H9 (cell line): ENCODE data around the gene MOSMO. TPM values are rescaled to one million over a fixed set of nuclear protein-coding genes. Genes with fewer than 3 reads are reported as not detected.

Experiments used
- DNase-seq: peaks from one replicate; pipeline ENCODE4 v3.0.0-alpha.2; 2017
- H2AFZ ChIP-seq: one replicate; pipeline ENCODE4 v1.6.1; 2013; ENCODE audit warnings: mild to moderate bottlenecking, low read length, control low read depth, moderate library complexity
- H2AK5ac ChIP-seq: 2 replicates; pipeline ENCODE4 v1.6.1; 2013; ENCODE audit warnings: low read length, control low read depth, mixed read lengths; ENCODE audit not compliant: insufficient read length
- H2BK120ac ChIP-seq: one replicate; pipeline ENCODE4 v1.6.1; 2013; ENCODE audit warnings: low read depth, mild to moderate bottlenecking, low read length, control low read depth, inconsistent platforms; ENCODE audit not compliant: poor library complexity, severe bottlenecking
- H2BK12ac ChIP-seq: 2 replicates; pipeline ENCODE4 v1.6.1; 2013; ENCODE audit warnings: low read length, control low read depth, mixed read lengths, low read depth; ENCODE audit not compliant: insufficient read length
- H2BK15ac ChIP-seq: 2 replicates; pipeline ENCODE4 v1.6.1; 2013; ENCODE audit warnings: low read depth, low read length, control low read depth
- H2BK20ac ChIP-seq: one replicate; pipeline ENCODE4 v1.6.1; 2013; ENCODE audit warnings: low read depth, mild to moderate bottlenecking, low read length, control low read depth, inconsistent platforms; ENCODE audit not compliant: poor library complexity, severe bottlenecking
- H2BK5ac ChIP-seq: 2 replicates; pipeline ENCODE4 v1.6.1; 2013; ENCODE audit warnings: low read length, control low read depth, mixed read lengths; ENCODE audit not compliant: insufficient read length
- H3K14ac ChIP-seq: 2 replicates; pipeline ENCODE4 v1.6.1; 2013; ENCODE audit warnings: low read length, control low read depth; ENCODE audit not compliant: insufficient read depth
- H3K18ac ChIP-seq: 2 replicates; pipeline ENCODE4 v1.6.1; 2013; ENCODE audit warnings: low read depth, mild to moderate bottlenecking, mixed read lengths, low read length, control low read depth; ENCODE audit not compliant: insufficient read length
- H3K23ac ChIP-seq: 2 replicates; pipeline ENCODE4 v1.6.1; 2013; ENCODE audit warnings: low read length, control low read depth, mixed read lengths, low read depth; ENCODE audit not compliant: insufficient read length
- H3K23me2 ChIP-seq: 2 replicates; pipeline ENCODE4 v1.6.1; 2013; ENCODE audit warnings: low read depth, mild to moderate bottlenecking, mixed read lengths, low read length, control low read depth; ENCODE audit not compliant: insufficient read length, poor library complexity, severe bottlenecking
- H3K27ac ChIP-seq: 2 replicates; pipeline ENCODE4 v1.5.1; 2013; ENCODE audit warnings: low read length, control low read depth, mixed read lengths, low read depth; ENCODE audit not compliant: insufficient read length
- H3K27me3 ChIP-seq: 2 replicates; pipeline ENCODE4 v1.6.1; 2013; ENCODE audit warnings: low read length, control low read depth, inconsistent platforms; ENCODE audit not compliant: insufficient read depth
- H3K4ac ChIP-seq: 2 replicates; pipeline ENCODE4 v1.6.1; 2013; ENCODE audit warnings: low read depth, mild to moderate bottlenecking, control low read depth, inconsistent platforms, low read length, moderate library complexity
- H3K4me1 ChIP-seq: 2 replicates; pipeline ENCODE4 v1.6.1; 2013; ENCODE audit warnings: low read length, control low read depth, inconsistent platforms; ENCODE audit not compliant: insufficient read depth
- H3K4me2 ChIP-seq: 2 replicates; pipeline ENCODE4 v1.6.1; 2013; ENCODE audit warnings: low read length, control low read depth, mixed read lengths; ENCODE audit not compliant: insufficient read length, insufficient read depth
- H3K56ac ChIP-seq: 2 replicates; pipeline ENCODE4 v1.6.1; 2013; ENCODE audit warnings: low read depth, mild to moderate bottlenecking, mixed read lengths, low read length, control low read depth; ENCODE audit not compliant: insufficient read length
- H3K79me1 ChIP-seq: 2 replicates; pipeline ENCODE4 v1.6.1; 2013; ENCODE audit warnings: low read depth, mild to moderate bottlenecking, moderate library complexity, low read length, control low read depth, inconsistent platforms; ENCODE audit not compliant: insufficient read depth, poor library complexity, severe bottlenecking
- H3K79me2 ChIP-seq: 2 replicates; pipeline ENCODE4 v1.6.1; 2013; ENCODE audit warnings: low read length, control low read depth, inconsistent platforms; ENCODE audit not compliant: insufficient read depth
- H3K9ac ChIP-seq: 2 replicates; pipeline ENCODE4 v1.6.1; 2013; ENCODE audit warnings: low read length, control low read depth, mixed read lengths; ENCODE audit not compliant: insufficient read length; ENCODE audit errors: extremely low read depth
- H3K9me3 ChIP-seq: one replicate; pipeline ENCODE4 v1.6.1; 2013; ENCODE audit warnings: low read depth, low read length, inconsistent platforms; ENCODE audit not compliant: control insufficient read depth
- H3T11ph ChIP-seq: one replicate; pipeline ENCODE4 v1.6.1; 2013; ENCODE audit warnings: mild to moderate bottlenecking, low read length, control low read depth, inconsistent platforms
- H4K20me1 ChIP-seq: one replicate; pipeline ENCODE4 v1.6.1; 2013; ENCODE audit not compliant: control insufficient read depth, insufficient read length, insufficient read depth
- H4K5ac ChIP-seq: 2 replicates; pipeline ENCODE4 v1.6.1; 2013; ENCODE audit warnings: low read depth, mild to moderate bottlenecking, mixed read lengths, low read length, control low read depth; ENCODE audit not compliant: insufficient read length
- H4K8ac ChIP-seq: replicated peaks from 2 replicates; pipeline ENCODE4 v1.6.1; 2013; ENCODE audit warnings: low read length, control low read depth, mixed read lengths, low read depth; ENCODE audit not compliant: insufficient read length
- H4K91ac ChIP-seq: 2 replicates; pipeline ENCODE4 v1.6.1; 2013; ENCODE audit warnings: low read depth, mild to moderate bottlenecking, moderate library complexity, mixed read lengths, low read length, control low read depth; ENCODE audit not compliant: insufficient read length
- H3K27ac Mint-ChIP-seq, 3 experiments: 2 replicates in 2 of 3; 3 replicates in 1 of 3; pipeline ENCODE4 v1.8.0; 2020 to 2021; ENCODE audit warnings: mixed read lengths in 3 of 3, mild to moderate bottlenecking in 1 of 3, moderate library complexity in 1 of 3
- H3K27me3 Mint-ChIP-seq: 2 replicates; pipeline ENCODE4 v1.8.0; 2021; ENCODE audit warnings: low read depth, mild to moderate bottlenecking, moderate library complexity, mixed read lengths
- H3K36me3 Mint-ChIP-seq, 3 experiments: 2 replicates in 2 of 3; 3 replicates in 1 of 3; pipeline ENCODE4 v1.8.0; 2020 to 2021; ENCODE audit warnings: low read depth in 3 of 3, mixed read lengths in 3 of 3; ENCODE audit not compliant: insufficient read depth in 1 of 3
- H3K4me1 Mint-ChIP-seq, 2 experiments: 2 replicates each; pipeline ENCODE4 v1.8.0; 2020; ENCODE audit warnings: mixed read lengths in 2 of 2
- H3K4me3 Mint-ChIP-seq, 2 experiments: 2 replicates in 1 of 2; 3 replicates in 1 of 2; pipeline ENCODE4 v1.8.0; 2020 to 2021; ENCODE audit warnings: mild to moderate bottlenecking in 2 of 2, mixed read lengths in 2 of 2, moderate library complexity in 1 of 2
- H3K9me3 Mint-ChIP-seq, 2 experiments: 2 replicates in 1 of 2; 3 replicates in 1 of 2; pipeline ENCODE4 v1.8.0; 2020; ENCODE audit warnings: mild to moderate bottlenecking in 2 of 2, mixed read lengths in 2 of 2, moderate library complexity in 1 of 2
- WGBS: extraction: QIAGEN DNeasy Blood & Tissue Kit; methylation state at CpG from one replicate; pipeline ENCODE4 v1.1.7; 2013; ENCODE audit warnings: missing lambda C conversion rate, low lambda C conversion rate, mixed read lengths; ENCODE audit not compliant: insufficient read length; ENCODE audit errors: extremely low coverage; 5-methylcytosine and 5-hydroxymethylcytosine counted together
- total RNA-seq: library from RNA; stranded (reverse); gene quantifications from 2 replicates; pipeline ENCODE4 v1.2.1, GENCODE V29; 2021
- TF ChIP-seq, protein P1 (sequence below): fragments of 200-600 bp; sonication (generic); conservative IDR thresholded peaks from 3 replicates; pipeline ENCODE4 v1.8.0; 2021; ENCODE audit warnings: antibody characterized with exemption, mild to moderate bottlenecking

Gene MOSMO
- total RNA-seq, 1 experiment from 2014 or later: 13.5 TPM

- Histone ChIP-seq H4K20me1 (no peaks in the 10 kb centered on the region), H3K23me2 (no peaks in the 10 kb centered on the region), H3K4me1 (no peaks in the 10 kb centered on the region), H3K79me2 (no peaks in the 10 kb centered on the region), H2BK120ac (no peak overlapping the region), H3K4ac (no peak overlapping the region), H4K91ac (no peak overlapping the region), H4K5ac (no peak overlapping the region), H2AK5ac (no peak overlapping the region), H3K23ac (no peak overlapping the region), H3K79me1 (no peaks in the 10 kb centered on the region), H2BK15ac (no peak overlapping the region), H3K14ac (no peak overlapping the region), H2BK5ac (no peak overlapping the region), H3K27ac (no peak overlapping the region), H4K8ac (no peak overlapping the region), H2BK20ac (no peak overlapping the region), H3K4me2 (no peak overlapping the region), H3T11ph (no peak overlapping the region), H3K18ac (no peak overlapping the region), H2BK12ac (no peak overlapping the region), H3K27me3 (no peaks in the 10 kb centered on the region), H3K56ac (no peak overlapping the region), H3K9ac (no peak overlapping the region), H3K9me3 (no peaks in the 10 kb centered on the region), H2AFZ (no peak overlapping the region)
- Mint-ChIP-seq H3K4me1 (no peaks in the 10 kb centered on the region), H3K9me3 (no peaks in the 10 kb centered on the region), H3K4me3 (no peak overlapping the region), H3K27me3 (no peaks in the 10 kb centered on the region), H3K36me3 (no peaks in the 10 kb centered on the region; a peak in 1 of 7 replicates), H3K27ac (no peak overlapping the region)
- TF ChIP-seq, protein P1, sequence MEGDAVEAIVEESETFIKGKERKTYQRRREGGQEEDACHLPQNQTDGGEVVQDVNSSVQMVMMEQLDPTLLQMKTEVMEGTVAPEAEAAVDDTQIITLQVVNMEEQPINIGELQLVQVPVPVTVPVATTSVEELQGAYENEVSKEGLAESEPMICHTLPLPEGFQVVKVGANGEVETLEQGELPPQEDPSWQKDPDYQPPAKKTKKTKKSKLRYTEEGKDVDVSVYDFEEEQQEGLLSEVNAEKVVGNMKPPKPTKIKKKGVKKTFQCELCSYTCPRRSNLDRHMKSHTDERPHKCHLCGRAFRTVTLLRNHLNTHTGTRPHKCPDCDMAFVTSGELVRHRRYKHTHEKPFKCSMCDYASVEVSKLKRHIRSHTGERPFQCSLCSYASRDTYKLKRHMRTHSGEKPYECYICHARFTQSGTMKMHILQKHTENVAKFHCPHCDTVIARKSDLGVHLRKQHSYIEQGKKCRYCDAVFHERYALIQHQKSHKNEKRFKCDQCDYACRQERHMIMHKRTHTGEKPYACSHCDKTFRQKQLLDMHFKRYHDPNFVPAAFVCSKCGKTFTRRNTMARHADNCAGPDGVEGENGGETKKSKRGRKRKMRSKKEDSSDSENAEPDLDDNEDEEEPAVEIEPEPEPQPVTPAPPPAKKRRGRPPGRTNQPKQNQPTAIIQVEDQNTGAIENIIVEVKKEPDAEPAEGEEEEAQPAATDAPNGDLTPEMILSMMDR: no peak
- no peak for DNase-seq
- no CpG with 5 or more reads among the region's 5 CpGs for WGBS
Measured at GRCh38 chr16:22054847-22055590, 47.1 kb downstream of the MOSMO start.
